Stimulated activated CD4-positive, alpha-beta T cell treated with anti-CD3 and anti-CD28 coated beads, Interleukin-15, amount 100 ng/mL, for 48 hours (primary cell): ENCODE measurements around the gene SERTAD1.
A peak's percentile ranks its signal among the peaks of the same experiment; 100 is the strongest.

ENCODE experiments used
- DNase-seq, 2 donors: peaks; one replicate each; pipeline ENCODE4 v3.0.0-alpha.2; 2020; ENCODE audit warnings: low read depth in 2 of 2

The SERTAD1 gene

GRCh38 chr19:40403262-40403984 lies 22.4 kb downstream of the SERTAD1 start:
- DNase-seq: peak; percentile 63 to 81

- no peak for DNase-seq
Measured at GRCh38 chr19:40400559-40400958, 25.2 kb downstream of the SERTAD1 start.

- DNase-seq: peak; percentile 67 to 70
Measured at GRCh38 chr19:40398417-40399131, 27.2 kb downstream of the SERTAD1 start.

DNA sequence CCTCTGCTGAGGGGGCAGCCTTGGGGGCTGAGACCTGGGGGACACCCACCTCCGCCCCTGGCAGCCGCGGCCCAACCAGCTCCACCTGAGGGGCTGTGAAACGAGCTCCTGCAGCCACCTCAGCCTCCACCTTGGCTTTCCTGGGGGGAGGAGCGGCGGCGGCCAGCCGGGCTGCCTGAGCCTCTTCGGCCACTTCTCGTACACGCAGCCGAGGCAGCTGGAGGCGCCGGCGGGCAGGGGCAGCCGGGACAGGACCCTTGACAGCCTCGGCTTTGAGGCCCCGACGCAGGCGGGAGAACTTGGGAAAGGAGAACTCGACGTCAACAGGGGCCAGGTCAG lies 28.3 kb downstream of the SERTAD1 start:
- DNase-seq: no peak

DNA sequence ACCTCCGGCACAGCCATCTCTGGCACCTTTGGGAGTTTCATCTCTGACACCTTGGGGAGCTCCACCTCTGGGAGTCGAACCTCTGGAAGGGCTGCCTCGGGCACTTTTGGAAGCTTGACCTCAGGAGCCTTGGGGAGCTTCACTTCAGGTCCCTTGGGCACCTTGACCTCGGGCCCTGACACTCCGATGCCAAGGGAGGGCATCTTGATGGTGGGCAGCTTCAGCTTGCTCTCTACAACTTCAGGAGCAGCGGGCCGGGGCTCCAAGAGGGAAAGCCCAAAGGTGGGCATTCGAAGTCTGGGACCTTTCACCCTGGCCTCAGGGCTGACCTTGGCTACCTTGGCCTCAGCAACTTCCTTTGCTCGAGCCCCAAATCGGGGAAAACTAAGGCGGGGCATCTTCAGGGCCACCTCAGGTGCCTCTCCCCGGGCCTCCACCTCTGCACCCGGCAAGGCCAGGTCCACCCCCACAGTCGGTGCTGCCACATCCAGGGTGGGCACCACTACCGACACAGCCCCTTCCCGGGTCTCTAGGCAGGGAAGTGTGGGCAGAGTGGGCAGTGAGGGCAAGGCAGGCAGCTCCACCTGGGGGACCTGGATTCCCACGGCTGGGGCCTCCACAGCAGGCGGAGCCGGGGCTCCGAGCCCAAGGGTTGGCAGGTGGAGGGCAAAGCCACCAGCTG lies 28.8 kb downstream of the SERTAD1 start:
- no peak for DNase-seq

DNA sequence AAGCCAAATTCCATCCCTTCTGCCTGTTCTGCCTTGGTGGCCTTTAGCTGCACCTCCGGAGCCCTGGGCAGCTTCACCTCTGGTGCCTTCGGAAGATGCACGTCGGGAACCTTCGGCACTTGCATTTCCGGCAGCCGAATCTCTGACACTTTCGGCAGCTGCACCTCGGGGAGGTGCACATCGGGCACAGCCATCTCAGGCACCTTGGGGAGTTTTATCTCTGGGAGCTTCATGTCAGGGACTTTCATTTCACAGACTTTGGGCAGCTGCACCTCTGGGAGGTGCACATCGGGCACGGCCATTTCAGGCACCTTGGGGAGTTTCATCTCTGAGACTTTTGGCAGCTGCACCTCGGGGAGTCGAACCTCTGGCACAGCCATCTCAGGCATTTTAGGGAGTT lies 29.8 kb downstream of the SERTAD1 start:
- DNase-seq: no peak

GRCh38 chr19:40394816-40395210 lies 31.0 kb downstream of the SERTAD1 start:
- no peak for DNase-seq

DNA sequence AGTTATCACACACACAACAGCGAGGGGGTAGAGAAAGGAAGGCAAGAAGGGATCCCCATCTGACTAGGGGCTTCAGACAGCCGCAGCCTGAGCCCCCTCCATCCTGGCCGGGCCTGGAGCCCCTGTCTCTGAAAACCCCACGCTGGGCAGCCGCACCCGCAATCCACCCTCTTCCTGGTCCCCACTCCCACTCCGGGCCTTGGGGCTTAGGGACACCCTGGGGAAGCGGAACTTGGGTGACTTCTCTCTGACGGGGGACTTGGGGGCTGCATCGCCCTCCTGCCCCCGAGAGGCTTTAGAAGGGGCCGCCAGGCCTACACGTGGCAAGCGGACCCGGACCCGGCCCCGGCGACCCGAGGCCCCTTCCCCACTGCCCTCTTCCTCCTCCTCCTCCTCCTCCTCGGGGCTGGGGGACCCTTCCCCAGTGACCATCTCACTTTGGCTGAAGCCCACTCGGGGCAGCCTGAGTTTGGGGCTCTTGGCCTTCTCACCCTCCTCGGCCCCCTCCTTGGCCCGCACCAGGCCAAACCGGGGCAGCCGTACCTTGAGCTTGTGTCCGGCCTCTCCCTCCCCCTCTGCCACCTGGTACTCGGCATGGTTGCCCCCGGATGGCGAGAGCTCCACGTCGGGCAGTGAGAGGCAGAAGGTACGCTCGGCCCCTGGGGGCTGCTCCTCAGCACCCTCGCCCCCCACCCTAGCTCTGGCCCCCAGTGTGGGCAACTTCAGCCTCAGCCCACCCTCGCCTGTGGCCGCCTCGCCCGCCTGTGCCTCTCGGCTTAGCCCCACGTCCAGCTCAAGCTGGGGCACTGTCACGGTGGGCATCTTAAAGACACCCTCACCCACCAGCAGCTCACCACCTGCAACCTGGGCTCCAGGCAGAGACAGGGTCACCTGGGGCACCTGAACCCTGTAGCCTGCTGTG lies 31.6 kb downstream of the SERTAD1 start:
- DNase-seq: no peak

DNA sequence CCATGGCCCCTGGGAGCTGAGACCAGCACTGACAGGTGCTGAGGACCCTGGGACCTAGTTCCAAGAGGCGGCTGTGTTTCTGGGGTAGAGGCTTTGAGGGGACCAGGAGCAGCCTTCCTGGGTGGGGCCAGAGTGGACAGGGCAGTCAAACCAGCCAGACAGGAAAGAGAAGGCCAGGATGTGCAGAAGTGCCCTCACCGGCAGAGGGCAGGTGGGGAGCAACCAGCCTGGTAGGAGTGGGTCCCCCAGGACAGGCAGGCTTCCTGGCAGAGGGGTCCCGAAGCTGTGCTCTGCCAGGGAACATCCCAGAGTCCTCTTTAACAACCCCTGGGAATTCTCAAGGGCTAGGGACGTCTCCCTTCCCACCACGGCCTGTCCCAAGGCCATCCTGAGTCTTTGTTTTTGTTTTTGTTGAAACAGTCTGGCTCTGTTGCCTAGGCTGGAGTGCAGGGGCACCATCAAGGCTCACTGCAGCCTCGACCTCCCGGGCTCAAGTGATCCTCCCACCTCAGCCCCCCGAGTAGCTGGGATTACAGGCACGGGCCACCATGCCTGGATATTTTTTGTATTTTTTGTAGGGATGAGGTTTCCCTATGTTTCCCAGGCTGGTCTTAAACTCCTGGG lies 32.8 kb downstream of the SERTAD1 start:
- no peak for DNase-seq

- no peak for DNase-seq
Measured at GRCh38 chr19:40392123-40392522, 33.7 kb downstream of the SERTAD1 start.

DNA sequence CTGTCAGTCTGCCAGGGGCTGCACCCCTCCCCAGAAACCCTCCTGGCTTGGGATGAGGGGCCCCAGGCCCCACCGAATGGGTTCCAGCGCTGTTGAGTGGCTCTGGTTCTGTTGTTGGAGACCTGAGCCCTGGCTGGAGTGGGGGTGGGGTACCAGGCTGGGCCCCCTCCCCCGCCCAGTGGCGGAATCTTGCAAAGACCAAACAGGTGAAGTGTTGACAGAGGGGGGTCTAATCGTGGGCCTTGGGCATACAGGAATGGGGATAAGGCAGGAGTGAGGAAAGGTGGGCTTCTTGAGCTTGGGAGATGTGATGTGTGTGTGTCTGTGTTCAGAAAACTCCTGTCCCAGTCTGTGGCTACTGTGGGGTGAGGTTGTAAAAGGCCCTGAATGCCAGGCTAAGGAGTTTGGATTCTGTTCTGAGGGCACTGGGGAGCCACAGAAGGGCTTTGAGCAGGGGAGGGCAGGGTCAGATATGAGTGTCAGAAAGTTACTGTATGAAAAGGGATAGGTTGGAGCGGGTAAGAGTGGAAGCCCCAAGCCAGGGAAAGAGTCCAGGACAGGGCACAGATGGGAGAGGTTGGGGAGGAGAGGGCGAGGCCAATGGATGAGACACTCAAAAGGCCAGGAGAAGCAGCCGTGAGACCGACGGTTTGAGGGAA lies 35.6 kb downstream of the SERTAD1 start, which contains the start of gene HIPK4:
Gene HIPK4, minus strand, starts transcription at position 98 of the 659 bp plus-strand sequence. CDS start 279 bp downstream, outside the sequence.
- no peak for DNase-seq

DNA sequence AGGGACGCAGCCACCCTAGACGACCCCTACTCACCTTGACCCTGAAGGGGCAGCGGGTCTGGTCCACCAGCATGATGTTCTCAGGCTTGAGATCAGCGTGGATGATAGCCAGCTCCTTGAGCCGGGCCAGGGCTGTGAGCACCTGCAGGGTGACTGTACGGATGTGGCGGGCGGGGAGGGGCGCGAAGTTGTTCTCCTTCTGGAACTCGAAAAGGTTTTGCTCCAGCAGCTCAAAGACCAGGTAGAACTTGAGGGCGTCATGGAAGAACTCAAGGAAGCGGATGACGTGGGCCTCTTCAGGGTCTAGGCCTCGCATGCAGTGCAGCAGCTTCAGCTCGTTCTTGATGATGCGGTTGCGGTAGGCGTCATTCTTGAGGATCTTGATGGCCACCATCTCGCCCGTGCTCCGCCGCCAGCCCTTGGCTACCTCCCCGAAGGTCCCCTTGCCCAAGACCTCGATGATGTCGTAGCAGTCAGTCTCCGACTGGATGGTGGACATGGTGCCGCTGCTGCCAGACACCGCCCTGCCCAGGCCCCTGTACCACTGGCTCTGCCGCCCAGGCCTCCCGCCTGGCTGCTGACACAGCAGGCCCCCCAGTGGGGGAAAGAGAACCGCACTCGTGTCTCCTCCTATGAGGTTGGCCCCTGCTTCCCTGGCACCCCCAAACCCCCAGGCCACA lies 36.2 kb downstream of the SERTAD1 start:
- DNase-seq: no peak

DNA sequence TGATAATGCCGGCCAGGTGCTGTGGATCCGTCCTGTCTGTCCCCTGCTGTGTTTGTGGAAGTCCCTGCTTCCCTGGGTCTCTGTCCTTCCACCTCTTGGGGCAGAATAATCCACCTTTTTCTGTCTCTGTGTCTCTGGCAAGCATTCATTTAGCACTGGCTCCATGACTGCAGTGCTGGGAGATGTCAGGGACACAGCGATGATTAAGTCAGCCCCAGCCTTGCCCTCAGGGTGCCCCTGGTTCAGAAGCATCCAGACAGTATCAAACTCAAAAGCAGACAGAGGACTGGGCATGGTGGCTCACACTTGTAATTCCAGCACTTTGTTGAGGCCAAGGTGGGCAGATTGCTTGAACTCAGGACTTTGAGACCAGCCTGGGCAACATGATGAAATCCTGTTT lies 37.3 kb downstream of the SERTAD1 start:
- no peak for DNase-seq

- no peak for DNase-seq
Measured at GRCh38 chr19:40387155-40387554, 38.6 kb downstream of the SERTAD1 start.

DNA sequence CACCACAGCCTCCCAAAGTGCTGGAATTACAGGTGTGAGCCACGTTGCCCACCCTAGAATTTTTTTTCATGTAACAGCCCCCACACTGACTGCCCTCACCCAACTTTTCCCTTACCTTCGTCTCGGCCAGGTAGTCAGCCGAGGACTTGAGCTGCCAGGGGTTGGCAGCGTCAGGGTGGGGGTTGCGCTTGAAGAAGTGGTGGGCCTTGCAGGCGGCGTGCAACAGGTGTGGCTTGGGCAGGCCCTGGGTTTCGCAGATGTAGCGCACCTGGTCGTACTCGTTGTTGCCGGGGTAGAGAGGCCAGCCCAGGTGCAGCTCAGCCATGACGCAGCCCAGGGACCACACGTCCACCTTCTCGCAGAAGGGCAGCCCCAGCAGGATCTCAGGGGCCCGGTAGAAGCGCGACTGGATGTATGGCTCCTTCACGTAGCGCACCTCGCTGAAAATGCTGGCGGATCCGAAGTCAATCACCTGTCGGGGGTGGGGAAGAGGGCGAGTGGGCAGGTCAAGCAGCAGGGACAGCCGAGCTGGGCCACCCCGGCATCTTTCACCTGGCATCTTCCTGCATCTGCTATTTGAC lies 42.0 kb downstream of the SERTAD1 start:
- DNase-seq: no peak

DNA sequence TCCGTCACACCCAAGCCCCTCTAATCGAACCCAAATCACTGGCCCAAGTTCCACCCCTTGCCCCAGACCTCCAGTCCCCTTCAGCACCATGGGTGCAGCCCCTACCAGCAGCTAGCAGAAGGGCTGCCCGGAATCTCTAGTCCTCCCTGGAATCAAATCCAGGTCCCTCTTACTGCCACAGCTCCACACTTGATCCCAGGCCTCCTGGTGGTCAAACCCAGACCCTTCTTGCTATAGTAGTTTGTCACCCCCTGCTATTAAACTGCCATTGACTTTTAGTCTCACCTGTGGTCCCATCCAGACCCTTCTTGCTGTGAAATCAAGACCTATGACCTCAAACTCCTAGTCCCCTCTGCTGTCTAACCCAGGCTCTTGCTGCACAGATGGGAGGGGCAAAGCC lies 44.5 kb downstream of the SERTAD1 start:
- DNase-seq: no peak

DNA sequence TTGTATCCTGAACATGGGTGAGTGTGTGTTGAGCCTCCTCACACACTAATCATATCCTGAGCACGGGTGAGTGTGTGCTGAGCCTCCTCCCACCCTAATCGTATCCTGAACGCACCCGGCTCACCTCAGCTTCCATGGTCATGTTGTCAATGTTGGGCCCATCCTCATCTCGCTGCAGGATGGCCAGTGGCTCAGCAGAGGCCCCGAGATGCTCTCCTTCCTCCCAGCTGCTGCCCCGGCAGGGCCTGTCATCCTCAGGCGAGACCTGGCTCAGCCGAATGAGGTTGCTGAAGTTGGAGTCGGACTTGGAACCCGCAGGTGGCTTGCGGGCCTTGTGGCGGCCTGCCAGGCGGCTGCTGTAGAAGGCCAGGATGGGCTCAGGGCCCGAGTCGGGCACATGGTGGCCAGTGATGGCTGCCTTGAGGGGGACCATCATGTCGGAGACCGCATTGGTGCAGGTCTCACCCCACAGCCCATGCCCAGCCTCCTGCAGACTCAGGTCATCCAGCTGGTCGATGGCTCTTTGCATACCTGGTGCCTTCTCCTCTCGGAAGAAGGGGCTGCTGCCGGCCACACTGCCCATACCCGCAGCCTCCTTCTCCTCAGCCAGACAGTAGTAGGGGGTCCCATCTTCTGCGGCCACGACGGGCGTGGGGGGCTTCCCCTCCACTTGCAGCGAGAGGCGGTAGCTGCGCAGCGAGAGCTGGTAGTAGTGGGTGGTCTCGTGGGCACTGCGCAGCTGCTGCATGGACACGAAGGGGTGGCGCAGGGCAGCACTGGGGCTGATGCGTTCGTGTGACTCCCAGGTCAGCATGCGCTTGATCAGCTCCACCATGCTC lies 45.4 kb downstream of the SERTAD1 start:
- no peak for DNase-seq

DNA sequence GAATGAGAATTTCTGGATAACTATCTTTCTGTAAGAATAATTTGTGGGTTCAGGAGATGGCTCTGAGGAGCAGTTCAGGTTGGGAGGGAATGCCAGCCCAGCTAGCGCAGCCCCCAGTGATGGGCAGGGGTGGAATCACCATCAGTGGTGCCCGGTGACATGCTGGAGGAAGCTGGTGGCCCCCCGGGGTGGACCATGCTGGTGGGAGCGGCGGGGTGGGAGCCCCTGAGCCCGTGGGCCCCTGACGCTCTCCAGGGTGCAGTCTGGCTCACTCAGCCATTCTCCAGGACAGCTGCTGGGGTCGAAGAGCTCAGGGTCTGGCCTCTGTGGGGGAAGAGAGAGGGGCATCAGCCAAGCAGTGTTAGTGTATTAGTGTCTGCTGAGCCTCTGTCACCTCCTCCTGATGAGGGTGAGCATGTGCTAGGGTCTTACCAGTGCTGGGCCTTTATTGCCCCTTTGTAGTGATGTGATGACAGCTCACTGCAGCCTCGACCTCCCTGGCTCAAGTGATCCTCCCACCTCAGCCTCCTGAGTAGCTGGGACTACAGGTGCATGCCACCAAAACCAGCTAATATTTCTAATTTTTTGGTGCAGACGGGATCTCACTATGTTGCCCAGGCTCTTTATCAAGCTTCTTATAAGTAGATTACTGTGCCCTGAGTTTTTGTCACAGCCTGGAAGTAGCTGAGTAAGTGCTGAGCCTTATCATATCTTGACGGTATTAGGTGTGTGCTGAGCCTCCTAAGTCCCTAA lies 46.2 kb downstream of the SERTAD1 start:
- no peak for DNase-seq
